Choroid plexus epithelial cell (primary cell): ENCODE data around the gene SDR39U1.
"Not testable (repeated sequence)": the region's sequence is repeated elsewhere in the genome, so short reads cannot be mapped to it uniquely, and the experiment has no call there.

Experiments used
- DNase-seq: peaks from one replicate; pipeline ENCODE4 v3.0.0-alpha.2; 2010; ENCODE audit warnings: low read depth
- H3K4me3 ChIP-seq: 2 replicates; pipeline ENCODE4 v1.5.1; 2011; ENCODE audit warnings: low read depth, mild to moderate bottlenecking, control low read depth, low read length, moderate library complexity
- TF ChIP-seq, protein P1 (sequence below): conservative IDR thresholded peaks from 2 replicates; pipeline ENCODE4 v1.5.1; 2011; ENCODE audit warnings: low read depth, mild to moderate bottlenecking, control low read depth, inconsistent platforms, low read length, moderate library complexity

Gene SDR39U1

DNA sequence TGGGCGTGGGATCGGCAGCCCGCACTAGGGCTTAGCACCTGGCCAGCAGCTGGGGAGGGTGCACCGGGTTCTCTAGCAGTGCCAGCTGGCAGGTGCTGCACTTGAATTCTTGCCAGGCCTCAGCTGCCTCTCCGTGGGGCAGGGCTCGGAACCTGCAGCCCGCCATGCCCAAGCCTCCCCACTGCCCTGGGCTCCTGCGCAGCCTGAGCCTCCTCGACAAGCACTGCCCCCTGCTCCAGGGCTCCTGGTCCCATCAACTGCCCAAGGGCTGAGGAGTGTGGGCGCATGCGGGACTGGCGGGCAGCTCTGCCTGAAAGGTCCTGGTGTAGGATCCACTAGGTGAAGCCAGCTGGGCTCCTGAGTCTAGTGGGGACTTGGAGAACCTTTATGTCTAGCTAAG is 30.6 kb upstream of the SDR39U1 start:
- H3K4me3 ChIP-seq, result no peak overlapping the region
- no peak for DNase-seq
- TF ChIP-seq, protein P1, sequence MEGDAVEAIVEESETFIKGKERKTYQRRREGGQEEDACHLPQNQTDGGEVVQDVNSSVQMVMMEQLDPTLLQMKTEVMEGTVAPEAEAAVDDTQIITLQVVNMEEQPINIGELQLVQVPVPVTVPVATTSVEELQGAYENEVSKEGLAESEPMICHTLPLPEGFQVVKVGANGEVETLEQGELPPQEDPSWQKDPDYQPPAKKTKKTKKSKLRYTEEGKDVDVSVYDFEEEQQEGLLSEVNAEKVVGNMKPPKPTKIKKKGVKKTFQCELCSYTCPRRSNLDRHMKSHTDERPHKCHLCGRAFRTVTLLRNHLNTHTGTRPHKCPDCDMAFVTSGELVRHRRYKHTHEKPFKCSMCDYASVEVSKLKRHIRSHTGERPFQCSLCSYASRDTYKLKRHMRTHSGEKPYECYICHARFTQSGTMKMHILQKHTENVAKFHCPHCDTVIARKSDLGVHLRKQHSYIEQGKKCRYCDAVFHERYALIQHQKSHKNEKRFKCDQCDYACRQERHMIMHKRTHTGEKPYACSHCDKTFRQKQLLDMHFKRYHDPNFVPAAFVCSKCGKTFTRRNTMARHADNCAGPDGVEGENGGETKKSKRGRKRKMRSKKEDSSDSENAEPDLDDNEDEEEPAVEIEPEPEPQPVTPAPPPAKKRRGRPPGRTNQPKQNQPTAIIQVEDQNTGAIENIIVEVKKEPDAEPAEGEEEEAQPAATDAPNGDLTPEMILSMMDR, result no peak

DNA sequence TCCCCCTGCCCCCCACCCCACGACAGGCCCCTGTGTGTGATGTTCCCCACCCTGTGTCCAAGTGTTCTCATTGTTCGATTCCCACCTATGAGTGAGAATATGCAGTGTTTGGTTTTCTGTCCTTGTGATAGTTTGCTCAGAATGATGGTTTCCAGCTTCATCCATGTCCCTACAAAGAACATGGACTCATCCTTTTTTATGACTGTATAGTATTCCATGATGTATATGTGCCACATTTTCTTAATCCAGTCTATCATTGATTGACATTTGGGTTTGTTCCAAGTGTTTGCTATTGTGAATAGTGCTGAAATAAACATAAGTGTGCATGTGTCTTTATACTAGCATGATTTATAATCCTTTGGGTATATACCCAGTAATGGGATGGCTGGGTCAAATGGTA is 27.9 kb upstream of the SDR39U1 start:
- H3K4me3 ChIP-seq, DNase-seq: not testable (repeated sequence)

DNA sequence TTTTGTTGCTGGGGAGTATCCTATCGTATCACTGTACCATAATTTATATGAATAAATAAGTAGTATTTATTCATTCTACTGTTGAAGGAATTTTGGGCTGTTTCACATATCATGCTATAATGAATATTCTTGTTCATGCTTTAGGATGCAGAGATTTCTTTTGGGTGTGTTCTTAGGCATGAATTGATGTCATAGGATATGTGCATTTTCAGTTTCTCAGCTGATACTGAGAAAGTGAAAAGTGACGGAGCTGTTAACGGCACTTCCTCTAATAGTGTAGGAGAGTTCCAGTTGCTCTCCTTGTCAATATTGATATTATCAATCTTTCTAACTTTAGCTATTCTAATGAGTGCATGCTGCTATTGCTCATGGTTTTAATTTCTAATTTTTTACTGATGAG is 23.2 kb upstream of the SDR39U1 start:
- TF ChIP-seq, protein P1, result no peak
- no peak for DNase-seq
- H3K4me3 ChIP-seq, result no peak overlapping the region

DNA sequence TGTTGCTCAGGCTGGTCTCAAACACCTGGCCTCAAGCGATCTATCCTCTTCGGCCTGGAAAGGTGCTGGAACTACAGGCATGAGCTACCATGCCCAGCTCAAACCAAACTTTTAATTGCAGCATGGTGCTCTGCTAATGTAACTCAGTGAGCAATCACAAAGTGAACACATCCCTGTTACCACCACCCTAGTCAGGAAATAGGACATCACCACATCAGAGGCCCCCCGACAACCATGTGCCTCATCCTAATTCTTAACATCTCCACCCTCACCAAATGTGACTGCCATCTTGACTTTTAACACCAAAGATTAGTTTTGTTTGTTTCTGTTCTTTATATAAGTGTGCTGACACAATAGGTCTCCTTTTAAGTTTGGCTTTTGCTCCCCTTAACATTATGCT is 22.8 kb upstream of the SDR39U1 start:
- DNase-seq, result no peak
- no peak overlapping the region for H3K4me3 ChIP-seq
- TF ChIP-seq, protein P1, result no peak

DNA sequence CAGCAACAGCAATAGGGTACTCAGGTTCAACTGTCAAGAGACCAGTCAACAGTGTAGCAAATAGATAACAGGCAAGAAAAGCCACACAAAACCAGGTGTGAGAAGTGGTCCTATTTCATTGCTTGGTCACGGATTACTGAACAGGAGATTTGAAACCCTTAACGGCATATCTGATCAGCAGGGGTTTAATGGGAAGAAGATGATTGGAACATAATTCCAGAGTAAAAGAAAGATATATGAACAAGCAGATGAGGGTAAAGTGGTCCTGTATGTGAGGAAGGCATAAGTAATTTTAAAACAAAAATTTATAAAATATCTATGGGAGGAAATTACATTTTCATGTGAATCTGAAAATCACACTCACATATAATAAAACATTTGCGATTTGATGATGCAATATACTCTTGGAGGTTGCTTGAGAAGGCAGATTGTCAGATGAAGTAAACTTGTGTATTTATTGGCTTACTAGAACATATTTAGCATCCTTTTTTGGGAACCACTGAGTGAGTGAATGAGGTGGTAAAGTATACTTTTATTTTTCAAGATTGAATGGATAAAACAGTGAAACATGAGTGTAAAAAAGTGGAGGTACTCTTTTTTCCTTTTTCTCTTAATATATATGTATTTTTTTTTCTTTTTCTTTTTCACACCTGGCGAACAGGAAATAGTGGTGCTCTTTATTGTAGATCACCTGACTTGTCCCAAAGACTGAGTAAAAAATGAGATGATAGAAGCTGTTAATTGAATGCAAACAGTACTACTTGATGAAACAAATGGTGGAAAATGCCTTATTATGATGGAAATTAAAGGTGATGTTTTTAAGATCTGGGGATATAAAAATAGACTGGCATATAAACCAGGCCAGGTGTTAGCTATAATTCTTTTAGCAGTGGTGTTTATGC is 21.6 kb upstream of the SDR39U1 start:
- TF ChIP-seq, protein P1, result no peak
- no peak for DNase-seq

DNA sequence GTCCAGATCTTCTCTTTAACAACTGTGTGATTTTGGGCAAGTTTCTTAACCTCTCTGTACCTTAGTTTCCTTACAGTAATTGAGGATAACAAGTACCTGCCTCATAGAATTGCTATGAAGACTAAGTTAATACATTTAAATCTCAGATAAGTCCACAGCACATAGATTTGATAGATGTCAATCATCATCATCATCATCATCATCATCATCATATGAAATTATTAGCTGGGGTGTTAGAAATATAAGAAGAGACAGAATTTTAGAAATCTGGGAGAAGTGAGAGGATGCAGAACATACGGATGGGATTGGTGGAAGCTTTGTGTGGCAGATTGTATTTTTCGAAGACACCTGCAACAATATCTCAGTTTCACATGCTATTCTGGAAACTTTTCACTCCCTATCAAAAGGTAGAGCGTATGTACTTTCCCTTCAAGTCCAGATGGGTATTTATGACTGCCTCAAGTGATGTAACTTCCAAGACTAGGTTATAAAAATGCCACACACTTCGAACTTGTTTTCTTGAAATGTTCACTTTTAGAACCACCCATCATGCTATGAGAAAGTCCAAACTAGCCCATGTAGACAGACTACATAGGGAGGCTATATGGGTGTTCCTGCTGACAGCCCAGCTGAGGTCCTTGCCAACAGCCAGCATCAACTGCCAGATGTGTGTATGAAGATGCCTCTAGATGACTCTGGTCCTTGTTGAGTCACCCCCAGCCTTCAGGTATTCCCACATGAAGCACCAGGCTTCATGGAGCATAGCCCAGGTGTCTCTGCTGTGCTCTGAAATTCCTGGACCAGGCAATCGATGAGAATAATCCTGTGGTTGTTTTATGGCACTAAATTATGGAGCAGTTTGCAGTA is 20.7 kb upstream of the SDR39U1 start:
- DNase-seq, result no peak
- TF ChIP-seq, protein P1, result no peak
- no peak overlapping the region for H3K4me3 ChIP-seq

More for the DNA sequence above, 21.6 kb upstream of the SDR39U1 start:
- H3K4me3 ChIP-seq, result no peak overlapping the region

DNA sequence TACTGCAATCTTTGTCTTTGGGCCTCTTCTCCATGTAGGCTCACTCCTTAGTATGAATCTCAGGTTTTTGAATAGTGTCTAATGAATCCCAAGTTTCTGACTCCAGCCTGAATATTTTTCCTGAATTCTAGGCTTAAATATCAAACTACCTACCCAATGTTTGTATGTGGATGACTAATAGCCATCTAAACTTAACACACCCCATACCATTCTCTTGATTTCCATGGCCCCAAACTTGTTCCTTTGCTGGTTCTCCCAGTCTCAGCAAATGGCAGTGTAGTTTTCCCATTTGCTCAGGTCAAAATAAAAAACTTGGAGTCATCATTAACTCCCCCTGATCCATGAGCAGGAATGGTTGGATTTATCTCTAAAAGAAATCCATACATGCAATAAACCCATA is 18.8 kb upstream of the SDR39U1 start:
- TF ChIP-seq, protein P1, result no peak
- no peak for DNase-seq
- H3K4me3 ChIP-seq, result no peak overlapping the region
